ENCODE measurements around the gene TTPAL. TPM values are rescaled to one million over a fixed set of nuclear protein-coding genes. Genes with fewer than 3 reads are reported as not detected.

Gene TTPAL
- total and polyA plus RNA-seq, 9 of the 15 experiments (the other 6 are each of a cell fraction or from before 2014, with no cell fraction given), result 1.1 to 7.0 (median 2.6) TPM

DNA sequence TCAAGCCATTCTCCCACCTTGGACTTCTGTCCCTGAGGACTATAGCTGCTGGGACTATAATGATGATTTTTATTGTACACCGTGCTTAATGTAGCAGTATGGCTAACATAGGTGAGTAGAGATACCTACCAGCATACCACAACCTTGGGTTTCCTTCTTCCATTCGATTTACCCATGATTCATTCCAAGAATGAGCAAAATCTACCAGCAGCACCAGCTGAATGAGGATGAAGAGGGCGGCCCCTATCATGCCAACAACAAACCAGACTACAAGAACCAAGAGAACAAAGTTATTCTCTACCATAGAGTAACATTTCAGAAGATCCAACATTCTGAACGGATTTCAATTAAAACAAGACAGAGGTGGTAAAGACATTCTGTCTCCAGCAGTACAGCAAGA lies 34.1 kb downstream of the TTPAL start (continued):
- TF ChIP-seq, protein P1, sequence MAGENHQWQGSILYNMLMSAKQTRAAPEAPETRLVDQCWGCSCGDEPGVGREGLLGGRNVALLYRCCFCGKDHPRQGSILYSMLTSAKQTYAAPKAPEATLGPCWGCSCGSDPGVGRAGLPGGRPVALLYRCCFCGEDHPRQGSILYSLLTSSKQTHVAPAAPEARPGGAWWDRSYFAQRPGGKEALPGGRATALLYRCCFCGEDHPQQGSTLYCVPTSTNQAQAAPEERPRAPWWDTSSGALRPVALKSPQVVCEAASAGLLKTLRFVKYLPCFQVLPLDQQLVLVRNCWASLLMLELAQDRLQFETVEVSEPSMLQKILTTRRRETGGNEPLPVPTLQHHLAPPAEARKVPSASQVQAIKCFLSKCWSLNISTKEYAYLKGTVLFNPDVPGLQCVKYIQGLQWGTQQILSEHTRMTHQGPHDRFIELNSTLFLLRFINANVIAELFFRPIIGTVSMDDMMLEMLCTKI (IDR thresholded peaks at IDR 0.05; ENCODE audit: partially characterized antibody), result no peak

DNA sequence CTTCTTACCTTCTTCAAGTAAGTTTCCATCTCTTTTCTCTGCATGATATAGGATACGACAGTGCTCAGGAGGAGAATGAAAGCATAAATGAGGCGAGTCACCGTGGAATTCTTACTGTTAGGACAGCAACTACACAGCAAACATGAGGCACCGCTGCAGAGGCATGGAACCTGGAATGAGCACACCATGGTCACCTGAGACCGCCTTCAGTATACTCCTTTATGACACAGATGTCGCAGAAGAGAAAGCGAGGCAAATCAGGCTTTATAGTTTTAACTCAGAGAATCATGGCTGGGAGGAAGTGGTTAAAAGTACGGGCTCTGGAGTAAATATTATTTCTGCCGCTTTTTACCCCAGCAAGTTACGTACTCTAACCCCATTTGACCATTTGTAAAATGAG lies 38.2 kb downstream of the TTPAL start:
- in situ Hi-C loops (cut with MboI), result no loop called here
- FAIRE-seq, result no peak
- Histone ChIP-seq H3K9me1 (ENCODE audit: control insufficient read depth, insufficient read depth, low read length) (no peaks in the 10 kb centered on the region), H3K27ac (ENCODE audit: extremely low read depth, low read depth, low read length) (no peak overlapping the region), H3K36me3 (ENCODE audit: control insufficient read depth, insufficient read depth, low read length) (peaks cover 39% of the 10 kb centered on the region; the same call in 2 of the 3 replicates), H3K9ac (ENCODE audit: insufficient read depth in 1 of 2, low read depth in 2 of 2, low read length in 2 of 2) (no peak overlapping the region), H3K79me2 (ENCODE audit: control insufficient read depth, insufficient read depth, low read length) (peaks cover 45% of the 10 kb centered on the region), H3K4me1 (replicated peaks in 1 of 2; ENCODE audit: control insufficient read depth in 2 of 2, insufficient read depth in 2 of 2, low read length in 2 of 2) (peaks cover 4 to 10% of the 10 kb centered on the region in 2 experiments; a peak in 3 of 5 replicates), H3K4me3 (no peak overlapping the region), H4K20me1 (replicated peaks; ENCODE audit: control insufficient read depth, insufficient read depth, low read length) (peaks cover 9% of the 10 kb centered on the region; the same call in 1 of the 2 replicates), H3K4me2 (ENCODE audit: insufficient read depth, low read length) (no peak overlapping the region), H3K9me3 (replicated peaks; ENCODE audit: control insufficient read depth, insufficient read depth, low read depth, low read length) (no peaks in the 10 kb centered on the region), H3K27me3 (ENCODE audit: control insufficient read depth in 2 of 2, insufficient read depth in 2 of 2, low read length in 2 of 2) (no peaks in the 10 kb centered on the region), H2AFZ (ENCODE audit: low read depth, low read length) (no peak overlapping the region)
- ATAC-seq, result no peak
- BruUV-seq (replicated peaks), result no TSS peak
- ChIA-PET CTCF (ENCODE audit: low intra/inter-chr PET ratio) (no interaction called here), POLR2A (interaction anchor here (0.6 kb wide), 1 partner anchor 295 kb away, joined by 3 read pairs; no protein-coding TSS in a partner anchor)
- no peak for DNase-seq (ENCODE audit: extremely low read depth in 1 of 4, low spot score in 3 of 4)
- WGBS (ENCODE audit: insufficient coverage, low coverage, missing lambda C conversion rate), result 93% methylated on average over 10 of the region's 10 CpGs
- intact Hi-C loops (cut with micrococcal nuclease), result no loop called here
- no peak for TF ChIP-seq PURB (CRISPR knock-in tag; IDR thresholded peaks at IDR 0.05; ENCODE audit: low read depth)

All from K562 (cell line).